Astrocyte of the cerebellum (primary cell): ENCODE data around the gene ABTB2.
"Not testable (repeated sequence)": the region's sequence is repeated elsewhere in the genome, so short reads cannot be mapped to it uniquely, and the experiment has no call there.

Source experiments
- DNase-seq: peaks from one replicate; pipeline ENCODE4 v3.0.0-alpha.2; 2011; ENCODE audit warnings: low read depth
- H3K4me3 ChIP-seq: 2 replicates; pipeline ENCODE4 v1.5.1; 2011; ENCODE audit warnings: mild to moderate bottlenecking, low read depth, low read length, moderate library complexity
- in situ Hi-C: cut with HindIII; loops from 2 replicates; pipeline ENCODE4 v1.10.0; 2017; ENCODE audit warnings: low sequenced_read_pairs
- TF ChIP-seq, protein P1 (sequence below): IDR thresholded peaks from 2 replicates; pipeline ENCODE4 v1.5.1; 2012; ENCODE audit warnings: low read length, low read depth, moderate library complexity, mild to moderate bottlenecking; ENCODE audit errors: missing control alignments

The ABTB2 gene

DNA sequence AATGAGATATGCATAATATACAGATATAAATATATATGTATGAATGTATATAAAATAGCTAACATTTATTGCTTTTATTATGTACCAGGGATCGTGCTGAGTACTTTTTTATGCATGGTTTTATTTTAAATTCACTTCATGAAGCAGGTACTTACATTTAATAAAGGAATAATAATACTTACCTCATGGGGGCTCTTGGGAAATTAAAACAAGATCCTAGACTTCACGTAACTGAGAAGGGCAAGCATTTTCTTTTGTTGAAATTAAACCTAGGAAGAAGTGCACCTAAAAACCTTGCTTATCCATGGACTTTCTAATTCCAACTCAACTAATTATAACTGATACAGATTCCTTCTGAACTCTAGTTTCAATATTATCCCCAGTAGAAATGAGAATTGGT, 40.0 kb upstream of the ABTB2 start:
- no peak for DNase-seq
- H3K4me3 ChIP-seq = no peak overlapping the region
- in situ Hi-C loops = no loop called here
- TF ChIP-seq, protein P1, sequence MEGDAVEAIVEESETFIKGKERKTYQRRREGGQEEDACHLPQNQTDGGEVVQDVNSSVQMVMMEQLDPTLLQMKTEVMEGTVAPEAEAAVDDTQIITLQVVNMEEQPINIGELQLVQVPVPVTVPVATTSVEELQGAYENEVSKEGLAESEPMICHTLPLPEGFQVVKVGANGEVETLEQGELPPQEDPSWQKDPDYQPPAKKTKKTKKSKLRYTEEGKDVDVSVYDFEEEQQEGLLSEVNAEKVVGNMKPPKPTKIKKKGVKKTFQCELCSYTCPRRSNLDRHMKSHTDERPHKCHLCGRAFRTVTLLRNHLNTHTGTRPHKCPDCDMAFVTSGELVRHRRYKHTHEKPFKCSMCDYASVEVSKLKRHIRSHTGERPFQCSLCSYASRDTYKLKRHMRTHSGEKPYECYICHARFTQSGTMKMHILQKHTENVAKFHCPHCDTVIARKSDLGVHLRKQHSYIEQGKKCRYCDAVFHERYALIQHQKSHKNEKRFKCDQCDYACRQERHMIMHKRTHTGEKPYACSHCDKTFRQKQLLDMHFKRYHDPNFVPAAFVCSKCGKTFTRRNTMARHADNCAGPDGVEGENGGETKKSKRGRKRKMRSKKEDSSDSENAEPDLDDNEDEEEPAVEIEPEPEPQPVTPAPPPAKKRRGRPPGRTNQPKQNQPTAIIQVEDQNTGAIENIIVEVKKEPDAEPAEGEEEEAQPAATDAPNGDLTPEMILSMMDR = no peak

DNA sequence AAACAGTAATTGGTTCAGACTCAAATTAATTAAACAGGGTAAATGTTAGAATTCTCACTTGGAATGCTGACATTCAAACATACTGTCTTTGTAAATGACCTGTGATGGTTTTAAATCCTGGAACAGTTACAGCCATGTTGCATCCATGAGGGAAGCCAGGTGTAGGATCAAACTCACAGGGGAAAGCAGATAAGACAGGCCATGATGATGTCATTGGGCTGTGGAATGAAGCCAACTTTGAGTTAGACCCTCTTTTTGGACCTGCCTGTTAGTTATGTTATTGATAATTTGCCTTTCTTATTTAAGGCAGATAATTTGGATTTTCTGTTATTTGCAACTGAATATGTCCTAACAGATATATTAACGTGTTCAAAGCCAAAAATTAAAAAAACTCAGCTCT, 39.3 kb upstream of the ABTB2 start:
- H3K4me3 ChIP-seq = no peak overlapping the region
- TF ChIP-seq, protein P1 = no peak
- DNase-seq = no peak
- in situ Hi-C loops = no loop called here

DNA sequence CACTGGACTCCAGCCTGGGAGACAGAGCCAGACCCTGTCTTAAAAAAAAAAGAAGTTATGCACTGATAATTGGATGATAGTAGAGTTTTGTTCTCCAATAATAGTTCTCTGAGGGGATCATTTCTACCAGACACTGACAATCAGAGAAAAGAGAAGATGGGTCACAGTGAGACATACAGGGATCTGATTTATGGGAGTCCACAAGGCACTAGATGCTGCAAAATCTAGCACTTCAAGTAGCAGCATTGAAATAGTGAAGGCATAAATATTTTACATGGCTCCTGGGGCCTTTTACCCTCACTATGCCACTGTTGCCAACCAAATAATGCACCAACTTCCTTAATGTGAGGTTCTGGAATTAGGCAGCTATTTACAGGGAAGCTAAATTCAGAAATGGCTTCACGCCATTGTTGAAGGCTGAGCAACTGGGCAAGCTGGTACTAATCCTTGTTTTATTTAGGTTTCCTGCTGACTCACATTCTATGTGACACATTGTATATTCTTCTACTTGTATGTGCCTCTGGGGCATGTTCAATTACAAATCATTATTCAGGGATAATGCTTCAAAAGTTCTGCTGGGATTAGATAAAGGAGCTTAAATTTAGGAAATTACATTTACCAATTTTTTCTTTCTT, 38.2 kb upstream of the ABTB2 start:
- in situ Hi-C loops = no loop called here
- TF ChIP-seq, protein P1 = no peak
- no peak for DNase-seq
- no peak overlapping the region for H3K4me3 ChIP-seq

DNA sequence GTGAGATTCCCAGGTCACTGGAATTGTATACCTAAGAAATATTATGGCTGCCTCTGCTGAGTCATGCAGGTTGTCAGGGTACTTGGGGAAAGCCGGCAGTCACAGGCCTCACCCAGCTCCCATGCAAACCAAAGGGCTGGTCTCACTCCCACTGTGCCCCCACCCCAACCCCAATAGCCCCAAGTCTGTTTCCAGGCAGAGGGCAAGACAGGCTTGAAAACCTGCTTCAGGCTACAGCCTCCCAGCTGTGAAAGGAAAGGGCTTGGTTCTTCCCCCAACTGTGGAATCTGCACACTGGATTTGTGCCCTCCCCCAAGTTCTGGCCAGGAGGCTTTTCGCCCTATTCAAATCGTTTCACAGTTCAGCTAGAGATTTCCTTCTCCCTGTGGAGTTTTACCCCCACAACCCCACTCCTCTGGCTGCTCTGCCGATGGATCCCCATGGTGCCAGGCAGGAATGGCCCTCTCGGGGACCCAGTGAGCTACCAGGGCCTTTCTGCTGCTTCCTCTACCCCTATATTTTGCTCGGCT, 37.0 kb upstream of the ABTB2 start:
- in situ Hi-C loops = no loop called here
- no peak for DNase-seq
- TF ChIP-seq, protein P1 = no peak
- no peak overlapping the region for H3K4me3 ChIP-seq

DNA sequence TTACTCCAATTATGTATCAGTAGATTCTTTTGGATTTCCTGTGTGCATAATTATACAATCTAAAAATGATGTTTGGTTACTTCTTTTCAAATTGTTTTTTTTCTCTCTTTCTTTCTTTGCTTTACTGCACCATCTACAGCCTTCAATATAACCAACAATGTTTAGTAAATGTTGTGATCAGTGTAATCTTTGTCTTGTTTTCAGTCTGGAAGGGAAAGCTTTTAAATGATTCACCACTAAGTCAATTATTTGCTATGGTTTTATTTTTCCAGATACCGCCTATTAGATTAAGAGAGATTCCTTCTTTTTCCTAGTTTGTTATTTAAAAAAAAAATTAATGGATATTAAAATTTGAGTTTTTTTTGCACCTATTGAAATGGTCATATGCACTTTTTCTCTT, 29.8 kb upstream of the ABTB2 start:
- TF ChIP-seq, protein P1 = no peak
- H3K4me3 ChIP-seq = no peak overlapping the region
- in situ Hi-C loops = no loop called here
- no peak for DNase-seq

DNA sequence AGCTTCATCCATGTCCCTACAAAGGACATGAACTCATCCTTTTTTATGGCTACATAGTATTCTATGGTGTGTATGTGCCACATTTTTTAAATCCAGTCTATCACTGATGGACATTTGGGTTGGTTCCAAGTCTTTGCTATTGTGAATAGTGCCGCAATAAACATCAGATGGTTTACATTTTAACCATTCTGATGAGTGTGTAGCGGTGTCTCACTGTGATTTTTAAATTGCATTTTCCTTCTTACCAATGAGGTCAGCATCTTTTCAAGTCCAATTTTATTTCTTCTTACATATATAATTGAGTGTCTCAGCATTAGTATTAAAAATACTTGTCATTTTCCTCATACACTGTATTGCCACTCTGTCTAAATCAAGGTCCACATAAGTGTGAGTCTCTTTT, 28.5 kb upstream of the ABTB2 start:
- DNase-seq, H3K4me3 ChIP-seq, in situ Hi-C loops: not testable (repeated sequence)

DNA sequence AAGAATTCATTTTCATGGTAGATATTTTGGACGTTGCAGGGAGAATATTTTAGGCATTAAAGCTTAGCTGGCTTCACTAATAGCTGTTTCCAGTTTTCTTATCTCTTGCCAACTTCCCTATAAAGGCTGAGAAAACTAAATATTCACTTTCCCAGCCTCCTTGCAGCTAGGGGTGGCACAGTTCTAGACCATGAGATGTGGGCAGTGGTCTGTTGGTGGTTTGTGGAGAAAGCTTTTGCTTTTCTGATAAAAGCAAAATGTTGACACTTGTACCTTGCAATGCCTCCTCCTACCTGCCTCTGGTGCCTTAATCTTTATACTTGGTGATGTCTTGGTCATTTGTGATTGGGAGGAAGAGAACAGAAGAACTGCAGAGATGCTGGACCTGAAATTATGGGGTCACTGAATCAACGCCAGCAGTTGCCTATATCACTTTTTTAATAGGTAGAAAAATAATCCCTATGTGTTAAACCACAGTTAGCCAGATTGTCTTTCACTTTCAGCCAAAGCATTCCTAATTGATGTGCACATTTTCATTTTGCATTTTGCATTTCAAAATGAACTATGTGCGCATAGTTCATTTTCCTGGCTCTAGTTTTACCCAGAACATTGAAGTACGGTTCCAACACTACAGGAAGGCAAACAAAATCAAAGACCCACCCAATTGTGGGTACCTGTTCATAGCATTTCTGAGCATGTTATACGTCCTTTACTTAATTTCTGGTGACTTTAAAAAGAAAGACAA, 24.9 kb upstream of the ABTB2 start:
- DNase-seq = no peak
- TF ChIP-seq, protein P1 = no peak
- in situ Hi-C loops = no loop called here
- no peak overlapping the region for H3K4me3 ChIP-seq
